CD4-positive, alpha-beta T cell (primary cell): Measurements from ENCODE around the gene BCORL1. TPM values are rescaled to one million over a fixed set of nuclear protein-coding genes. Genes with fewer than 3 reads are reported as not detected.

ENCODE experiments used
- ATAC-seq: fragments of 200-7000 bp; cut with Tn5 transposase; one replicate; pipeline ENCODE4 v1.10.0; 2022; ENCODE audit warnings: mild to moderate bottlenecking; ENCODE audit not compliant: poor library complexity
- CTCF ChIA-PET: fragments of 350-600 bp; sonication (Branson Sonifier 250); formaldehyde crosslinking; loops from one replicate; lab custom pipeline; 2021; ENCODE audit warnings: antibody characterized with exemption, inconsistent platforms; lab: Charles Lee
- POLR2A ChIA-PET: fragments of 350-600 bp; sonication (Branson Sonifier 250); formaldehyde crosslinking; loops from one replicate; lab custom pipeline; 2021; ENCODE audit warnings: antibody characterized with exemption, inconsistent platforms; lab: Charles Lee
- DNase-seq, 14 experiments: peaks; one replicate each; pipeline ENCODE4 v3.0.0-alpha.2; 2013 to 2020; ENCODE audit warnings: mixed read lengths in 2 of 14
- H3K27ac ChIP-seq, 2 donors: one replicate each; pipeline versions ENCODE4 v1.5.1 to v1.7.0; 2013; ENCODE audit warnings: low read length in 2 of 2, low read depth in 1 of 2, mild to moderate bottlenecking in 1 of 2
- H3K27me3 ChIP-seq, 2 experiments: 1 replicate in 1 of 2; 2 replicates in 1 of 2; pipeline versions ENCODE4 v1.6.1 to v1.7.0; 2013; ENCODE audit warnings: low read length in 2 of 2, control low read depth in 1 of 2, mild to moderate bottlenecking in 1 of 2, moderate library complexity in 1 of 2; ENCODE audit not compliant: insufficient read depth in 2 of 2, control insufficient read depth in 1 of 2
- H3K36me3 ChIP-seq: one replicate; pipeline ENCODE4 v1.6.1; 2013; ENCODE audit warnings: low read length, control low read depth; ENCODE audit not compliant: insufficient read depth
- H3K4me1 ChIP-seq: one replicate; pipeline ENCODE4 v1.6.1; 2013; ENCODE audit warnings: low read length, control low read depth; ENCODE audit not compliant: insufficient read depth
- H3K4me3 ChIP-seq: one replicate; pipeline ENCODE4 v1.5.1; 2013; ENCODE audit warnings: mild to moderate bottlenecking, low read length, moderate library complexity
- H3K9me3 ChIP-seq, 2 experiments: 1 replicate in 1 of 2; 2 replicates in 1 of 2; pipeline versions ENCODE4 v1.6.1 to v1.7.0; 2013; ENCODE audit warnings: low read length in 2 of 2, mild to moderate bottlenecking in 2 of 2, control low read depth in 1 of 2, moderate library complexity in 1 of 2; ENCODE audit not compliant: control insufficient read depth in 1 of 2, insufficient read depth in 1 of 2
- H3K27ac Mint-ChIP-seq: one replicate; pipeline ENCODE4 v1.8.0; 2020; ENCODE audit warnings: mixed read lengths
- H3K27me3 Mint-ChIP-seq: one replicate; pipeline ENCODE4 v1.8.0; 2021; ENCODE audit warnings: mixed read lengths
- H3K36me3 Mint-ChIP-seq: one replicate; pipeline ENCODE4 v1.8.0; 2021; ENCODE audit warnings: low read depth, mixed read lengths
- H3K4me1 Mint-ChIP-seq: one replicate; pipeline ENCODE4 v1.8.0; 2021; ENCODE audit warnings: low read depth, mixed read lengths
- H3K4me3 Mint-ChIP-seq: one replicate; pipeline ENCODE4 v1.8.0; 2020; ENCODE audit warnings: mild to moderate bottlenecking, mixed read lengths
- H3K9me3 Mint-ChIP-seq: one replicate; pipeline ENCODE4 v1.8.0; 2020; ENCODE audit warnings: mixed read lengths
- intact Hi-C, 2 experiments: fragments of 100-400 bp; cut with DNase I in 1 of 2; cut with micrococcal nuclease in 1 of 2; formaldehyde crosslinking; loops; one replicate each; pipeline versions ENCODE4 v1.15.1 to v1.9.0; 2023 to 2025; cut with DNase I, micrococcal nuclease
- total RNA-seq, 174 experiments: library from RNA in 2 of 174; stranded (reverse) in 2 of 174; gene quantifications; one replicate each; pipeline ENCODE4 v1.2.3 and lab custom pipeline; 2021 to 2026
- TF ChIP-seq, protein P1 (sequence below): fragments of 200-600 bp; IDR thresholded peaks from one replicate; pipeline ENCODE4 v1.8.0; 2022; ENCODE audit warnings: antibody characterized with exemption, mild to moderate bottlenecking

Gene BCORL1
- total RNA-seq, 2 experiments from 2014 or later = 3.4 to 3.5 TPM

DNA sequence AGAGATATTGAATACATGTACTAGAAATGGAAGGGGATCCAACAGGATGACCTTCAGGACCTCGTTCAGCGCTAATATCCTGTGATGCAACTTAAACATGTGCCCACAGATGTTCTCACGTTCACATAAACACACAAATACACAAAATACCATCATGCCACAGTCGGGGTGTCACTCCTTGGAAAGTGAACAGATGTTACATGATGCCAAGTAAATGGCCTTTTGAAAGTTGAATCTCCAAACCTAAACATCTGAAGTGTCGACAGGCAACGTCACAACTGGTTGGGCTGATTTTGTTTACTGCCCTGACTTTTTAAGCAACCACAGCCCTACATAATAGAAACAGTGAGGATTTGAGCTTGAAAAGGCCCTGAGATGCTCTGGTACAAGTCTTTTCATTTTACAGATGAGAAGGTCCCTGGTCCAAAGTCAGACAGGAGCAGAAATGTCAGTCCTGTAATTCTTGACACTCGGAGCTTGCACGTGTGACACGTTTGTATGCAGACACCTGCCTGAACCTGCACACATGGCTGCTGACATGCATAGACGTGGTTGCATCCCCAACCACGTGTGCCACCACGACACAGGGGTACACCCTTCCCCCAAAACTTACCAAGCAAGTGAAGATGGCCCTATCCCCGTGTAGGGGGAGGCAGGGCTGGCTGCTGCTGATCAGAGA is 23.5 kb upstream of the BCORL1 start:
- DNase-seq = no peak
- H3K4me1 ChIP-seq = peaks cover 33% of the 10 kb centered on the region
- H3K27ac ChIP-seq = no peak overlapping the region
- ChIA-PET POLR2A (interaction anchor here (1.9 kb wide), 1 partner anchor 28 kb away, joined by 7 read pairs; no protein-coding TSS in a partner anchor), CTCF (interaction anchor here (1.1 kb wide), 1 partner anchor 69 kb away, joined by 3 read pairs; no protein-coding TSS in a partner anchor)
- Mint-ChIP-seq H3K27ac (peak overlapping the region; percentile 61), H3K9me3 (no peaks in the 10 kb centered on the region), H3K4me3 (peak overlapping the region; percentile 73), H3K4me1 (peaks cover 29% of the 10 kb centered on the region), H3K27me3 (no peaks in the 10 kb centered on the region), H3K36me3 (no peaks in the 10 kb centered on the region)
- H3K4me3 ChIP-seq = no peak overlapping the region
- TF ChIP-seq, protein P1, sequence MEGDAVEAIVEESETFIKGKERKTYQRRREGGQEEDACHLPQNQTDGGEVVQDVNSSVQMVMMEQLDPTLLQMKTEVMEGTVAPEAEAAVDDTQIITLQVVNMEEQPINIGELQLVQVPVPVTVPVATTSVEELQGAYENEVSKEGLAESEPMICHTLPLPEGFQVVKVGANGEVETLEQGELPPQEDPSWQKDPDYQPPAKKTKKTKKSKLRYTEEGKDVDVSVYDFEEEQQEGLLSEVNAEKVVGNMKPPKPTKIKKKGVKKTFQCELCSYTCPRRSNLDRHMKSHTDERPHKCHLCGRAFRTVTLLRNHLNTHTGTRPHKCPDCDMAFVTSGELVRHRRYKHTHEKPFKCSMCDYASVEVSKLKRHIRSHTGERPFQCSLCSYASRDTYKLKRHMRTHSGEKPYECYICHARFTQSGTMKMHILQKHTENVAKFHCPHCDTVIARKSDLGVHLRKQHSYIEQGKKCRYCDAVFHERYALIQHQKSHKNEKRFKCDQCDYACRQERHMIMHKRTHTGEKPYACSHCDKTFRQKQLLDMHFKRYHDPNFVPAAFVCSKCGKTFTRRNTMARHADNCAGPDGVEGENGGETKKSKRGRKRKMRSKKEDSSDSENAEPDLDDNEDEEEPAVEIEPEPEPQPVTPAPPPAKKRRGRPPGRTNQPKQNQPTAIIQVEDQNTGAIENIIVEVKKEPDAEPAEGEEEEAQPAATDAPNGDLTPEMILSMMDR = no peak
- no peak for ATAC-seq
- H3K9me3 ChIP-seq = no peaks in the 10 kb centered on the region
- H3K36me3 ChIP-seq = no peaks in the 10 kb centered on the region
- H3K27me3 ChIP-seq = no peaks in the 10 kb centered on the region
- intact Hi-C loops = no loop called here

DNA sequence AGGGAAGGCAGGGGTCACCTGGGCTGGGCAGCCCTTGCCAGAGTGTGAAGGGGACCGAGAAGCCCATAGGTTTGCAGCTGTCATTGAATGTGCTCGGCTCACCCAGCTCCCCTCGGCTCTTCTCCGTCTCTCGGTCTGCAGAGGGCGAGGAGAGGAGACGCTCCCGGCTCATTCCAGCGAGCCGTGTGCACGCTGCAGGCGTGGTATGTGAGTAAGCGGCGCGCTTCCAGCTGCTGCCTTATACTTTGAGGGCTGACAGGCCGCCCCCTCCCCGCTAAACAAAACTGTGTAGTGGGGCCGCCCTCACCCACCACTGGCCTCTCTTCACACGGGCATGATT is 23.0 kb upstream of the BCORL1 start:
- Mint-ChIP-seq H3K9me3 (no peaks in the 10 kb centered on the region), H3K36me3 (no peaks in the 10 kb centered on the region), H3K4me1 (peaks cover 29% of the 10 kb centered on the region), H3K27ac (no peak overlapping the region), H3K27me3 (no peaks in the 10 kb centered on the region), H3K4me3 (peak overlapping the region; percentile 2)
- intact Hi-C loops = no loop called here
- no peak for ATAC-seq
- no peak overlapping the region for H3K27ac ChIP-seq
- no peak overlapping the region for H3K4me3 ChIP-seq
- ChIA-PET CTCF (interaction anchor here (1.1 kb wide), 1 partner anchor 69 kb away, joined by 3 read pairs; no protein-coding TSS in a partner anchor), POLR2A (no interaction called here)
- no peaks in the 10 kb centered on the region for H3K27me3 ChIP-seq
- H3K9me3 ChIP-seq = no peaks in the 10 kb centered on the region
- TF ChIP-seq, protein P1 = no peak
- H3K36me3 ChIP-seq = no peaks in the 10 kb centered on the region
- no peak for DNase-seq
- H3K4me1 ChIP-seq = peaks cover 33% of the 10 kb centered on the region

DNA sequence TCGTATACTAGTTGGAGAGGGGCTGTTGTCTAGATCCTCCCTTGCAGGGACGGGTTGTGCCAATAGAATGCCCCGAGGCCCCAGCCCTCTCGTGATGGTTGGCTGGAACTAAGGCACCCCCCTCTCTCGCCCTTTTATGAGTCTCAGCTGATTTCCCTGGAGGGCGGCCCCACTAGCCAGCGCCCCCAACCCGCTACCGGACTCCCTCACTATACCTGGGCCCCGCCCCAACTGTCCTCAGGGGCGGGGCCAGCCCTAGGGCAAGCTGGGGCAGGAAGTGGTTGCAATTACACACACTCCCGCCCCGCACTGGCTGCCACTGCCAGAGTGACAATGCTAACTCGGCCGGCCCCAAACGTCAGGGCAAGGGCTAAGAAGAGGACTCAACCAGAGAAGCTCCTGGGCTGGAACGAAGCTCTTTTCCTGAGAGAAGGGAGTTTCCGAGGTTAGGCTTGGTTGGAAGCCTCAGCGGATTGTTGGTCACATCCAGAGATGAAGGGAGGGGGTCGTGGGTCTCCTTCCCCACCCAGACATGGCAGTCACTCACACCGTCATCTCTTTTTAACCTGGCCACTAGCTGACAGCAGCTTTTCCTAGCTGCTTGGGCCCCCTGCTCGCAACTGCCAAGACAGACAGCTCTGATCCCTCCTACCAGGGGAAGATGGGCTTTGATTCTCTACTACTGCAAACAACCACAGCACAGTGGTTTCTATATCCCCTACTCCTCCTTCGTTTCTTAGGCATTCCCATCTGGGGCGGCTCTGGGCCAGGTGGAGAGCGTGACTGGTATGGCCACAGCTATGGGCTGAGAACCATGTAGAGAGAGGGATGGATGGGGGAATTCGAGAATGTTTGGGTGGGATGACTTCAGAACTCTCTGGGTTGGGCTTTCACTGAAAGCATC is 21.0 kb upstream of the BCORL1 start:
- Histone ChIP-seq H3K4me3 (peak overlapping the region; percentile 48), H3K27ac (peak overlapping the region; percentile 59 to 64), H3K36me3 (no peaks in the 10 kb centered on the region), H3K27me3 (no peaks in the 10 kb centered on the region), H3K4me1 (peaks cover 33% of the 10 kb centered on the region), H3K9me3 (no peaks in the 10 kb centered on the region)
- peak; percentile 87 for ATAC-seq
- ChIA-PET CTCF (no interaction called here), POLR2A (interaction anchor here (1.0 to 2.1 kb wide), 9 partner anchors 8 to 204 kb away, joined by 3 to 10 read pairs (median 6); partner anchors contain the start of genes AIFM1 and BCORL1)
- Mint-ChIP-seq H3K36me3 (no peaks in the 10 kb centered on the region), H3K4me1 (peaks cover 29% of the 10 kb centered on the region), H3K27ac (peak overlapping the region; percentile 85), H3K27me3 (no peaks in the 10 kb centered on the region), H3K4me3 (peak overlapping the region; percentile 79), H3K9me3 (no peaks in the 10 kb centered on the region)
- TF ChIP-seq, protein P1 = no peak
- peak in 13 of 14 experiments; percentile 30 to 83 (median 57) for DNase-seq
- intact Hi-C loops = no loop called here
